OCI-LY7 (cell line): ENCODE measurements around the gene RPA1. TPM values are rescaled to one million over a fixed set of nuclear protein-coding genes. Genes with fewer than 3 reads are reported as not detected.

ENCODE experiments used
- BruUV-seq: library from RNA; stranded (reverse); fragments of 400-500 nt; replicated peaks from 2 replicates; lab custom pipeline; 2021; lab: Mats Ljungman, UMichigan
- CTCF ChIA-PET: fragments of 300-600 bp; sonication (Branson Sonifier 250); formaldehyde crosslinking; loops from one replicate; lab custom pipeline; 2022; ENCODE audit warnings: antibody characterized with exemption; ENCODE audit not compliant: unreplicated experiment; lab: Charles Lee
- POLR2A ChIA-PET: fragments of 300-600 bp; sonication (Branson Sonifier 250); formaldehyde crosslinking; loops from one replicate; lab custom pipeline; 2022; ENCODE audit warnings: antibody characterized with exemption; lab: Charles Lee
- DNase-seq: peaks from one replicate; pipeline ENCODE4 v3.0.0-alpha.2; 2015; ENCODE audit warnings: low spot score
- H2AFZ ChIP-seq: fragments of 200-600 bp; sonication (generic), shearing (Covaris generic); 2 replicates; pipeline ENCODE4 v1.6.1; 2014; ENCODE audit warnings: mild to moderate bottlenecking, antibody characterized with exemption, low read length, moderate library complexity
- H3K27ac ChIP-seq: fragments of 200-600 bp; sonication (generic); 2 replicates; pipeline ENCODE4 v1.5.1; 2014; ENCODE audit warnings: mixed run types, low read depth, mild to moderate bottlenecking, moderate library complexity, low read length, inconsistent platforms; ENCODE audit not compliant: poor library complexity, severe bottlenecking
- H3K36me3 ChIP-seq: fragments of 200-600 bp; sonication (generic); 2 replicates; pipeline ENCODE4 v1.6.1; 2014; ENCODE audit warnings: mild to moderate bottlenecking, antibody characterized with exemption, low read length, moderate library complexity, mixed read lengths; ENCODE audit not compliant: insufficient read depth
- H3K4me1 ChIP-seq: fragments of 200-600 bp; sonication (generic); 2 replicates; pipeline ENCODE4 v1.5.1; 2014; ENCODE audit warnings: mild to moderate bottlenecking, low read length; ENCODE audit not compliant: insufficient read depth, poor library complexity, severe bottlenecking
- H3K4me2 ChIP-seq: fragments of 200-600 bp; sonication (generic); 2 replicates; pipeline ENCODE4 v1.6.1; 2014; ENCODE audit warnings: mild to moderate bottlenecking, low read length
- H3K4me3 ChIP-seq: fragments of 200-600 bp; sonication (generic); 2 replicates; pipeline ENCODE4 v1.5.1; 2014; ENCODE audit warnings: mild to moderate bottlenecking, low read depth, low read length; ENCODE audit not compliant: poor library complexity, severe bottlenecking
- H3K79me2 ChIP-seq: fragments of 200-600 bp; sonication (generic); 2 replicates; pipeline ENCODE4 v1.6.1; 2016; ENCODE audit warnings: low read depth, mild to moderate bottlenecking, low read length, moderate library complexity, mixed read lengths; ENCODE audit not compliant: insufficient read depth
- H3K9me2 ChIP-seq: fragments of 200-600 bp; sonication (generic); 2 replicates; pipeline ENCODE4 v1.6.1; 2016; ENCODE audit warnings: mild to moderate bottlenecking, low read length, mixed read lengths; ENCODE audit not compliant: insufficient read depth
- H3K9me3 ChIP-seq: fragments of 200-600 bp; sonication (generic); 2 replicates; pipeline ENCODE4 v1.6.1; 2014; ENCODE audit warnings: mild to moderate bottlenecking, mixed run types, low read length, mixed read lengths
- H4K20me1 ChIP-seq: fragments of 200-600 bp; sonication (generic); 2 replicates; pipeline ENCODE4 v1.6.1; 2014; ENCODE audit warnings: mild to moderate bottlenecking, antibody characterized with exemption, low read length, moderate library complexity, mixed read lengths; ENCODE audit not compliant: insufficient read depth
- CTCF ChIP-seq: fragments of 200-600 bp; sonication (generic); conservative IDR thresholded peaks from 2 replicates; pipeline ENCODE4 v1.5.1; 2014; ENCODE audit warnings: mild to moderate bottlenecking, antibody characterized with exemption, low read length, moderate library complexity, mixed read lengths
- EZH2phosphoT487 ChIP-seq: fragments of 200-600 bp; sonication (generic); IDR thresholded peaks from 2 replicates; pipeline ENCODE4 v1.6.1; 2018; ENCODE audit warnings: low read depth, borderline replicate concordance, mild to moderate bottlenecking, mixed run types, antibody characterized with exemption, low read length, moderate library complexity, mixed read lengths
- intact Hi-C: fragments of 100-400 bp; cut with micrococcal nuclease; formaldehyde crosslinking; loops from one replicate; pipeline ENCODE4 v1.10.0; 2022; ENCODE audit not compliant: unreplicated experiment
- total RNA-seq, 2 experiments: library from RNA; depleted of rRNA in 1 of 2; stranded (reverse); fragments of >200 nt in 1 of 2; shearing (Covaris generic) in 1 of 2; gene quantifications; 2 replicates each; pipeline ENCODE4 v1.2.3, GENCODE V29; 2014 to 2022

The RPA1 gene
- total RNA-seq, 2 experiments from 2014 or later, result 55.5 to 184 TPM

- TF ChIP-seq CTCF, result no peak
- no peak for TF ChIP-seq EZH2phosphoT487
- H3K79me2 ChIP-seq, result no peaks in the 10 kb centered on the region
- no peak overlapping the region for H3K27ac ChIP-seq
- H3K9me2 ChIP-seq, result no peaks in the 10 kb centered on the region
- DNase-seq, result no peak
- H3K4me1 ChIP-seq, result peaks cover 3% of the 10 kb centered on the region
- CTCF ChIA-PET, result no interaction called here
- no peak overlapping the region for H3K4me3 ChIP-seq
- peaks cover 81% of the 10 kb centered on the region for H3K36me3 ChIP-seq
- BruUV-seq, result no TSS peak
- intact Hi-C loops, result no loop called here
- H3K9me3 ChIP-seq, result no peaks in the 10 kb centered on the region
- no peaks in the 10 kb centered on the region for H4K20me1 ChIP-seq
- no peak overlapping the region for H3K4me2 ChIP-seq
- POLR2A ChIA-PET, result interaction anchor here (0.6 kb wide), 1 partner anchor 133 kb away, joined by 4 read pairs; no protein-coding TSS in a partner anchor
- no peak overlapping the region for H2AFZ ChIP-seq
Observed at GRCh38 chr17:1896243-1897104, 66.7 kb downstream of the RPA1 start.

DNA sequence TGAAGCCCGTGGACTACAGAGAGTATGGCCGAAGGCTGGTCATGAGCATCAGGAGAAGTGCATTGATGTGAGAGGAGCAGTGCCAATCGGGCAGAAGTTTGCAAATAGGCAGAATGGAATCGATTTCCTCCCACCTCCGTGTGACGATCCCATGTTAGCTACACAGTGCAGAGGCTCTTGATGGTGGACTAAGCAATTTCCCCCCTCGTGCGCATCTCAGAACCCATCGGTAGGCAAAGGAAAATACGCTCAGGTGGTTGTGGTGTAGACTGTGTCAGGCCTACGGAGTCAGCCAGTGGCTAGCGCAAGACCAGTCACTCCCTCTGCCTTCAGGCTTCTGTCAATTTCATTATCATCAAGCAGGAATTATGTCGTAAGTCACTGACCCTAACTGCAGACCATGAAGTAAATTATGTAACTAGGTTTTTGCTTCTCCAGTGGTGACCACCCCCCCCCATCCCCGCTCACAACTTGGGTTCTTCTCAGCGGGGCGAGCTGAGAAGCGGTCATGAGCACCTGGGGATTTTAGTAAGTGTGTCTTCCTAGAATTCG lies 67.4 kb downstream of the RPA1 start:
- Histone ChIP-seq H4K20me1 (no peaks in the 10 kb centered on the region), H3K36me3 (peaks cover 74% of the 10 kb centered on the region), H3K79me2 (no peaks in the 10 kb centered on the region), H3K4me1 (peaks cover 3% of the 10 kb centered on the region), H3K4me2 (no peak overlapping the region), H3K9me2 (no peaks in the 10 kb centered on the region), H3K27ac (no peak overlapping the region), H3K4me3 (no peak overlapping the region), H3K9me3 (no peaks in the 10 kb centered on the region), H2AFZ (no peak overlapping the region)
- CTCF ChIA-PET, result no interaction called here
- TSS peak; percentile 89 for BruUV-seq
- intact Hi-C loops, result no loop called here
- POLR2A ChIA-PET, result no interaction called here
- DNase-seq, result no peak
- no peak for TF ChIP-seq EZH2phosphoT487
- no peak for TF ChIP-seq CTCF

DNA sequence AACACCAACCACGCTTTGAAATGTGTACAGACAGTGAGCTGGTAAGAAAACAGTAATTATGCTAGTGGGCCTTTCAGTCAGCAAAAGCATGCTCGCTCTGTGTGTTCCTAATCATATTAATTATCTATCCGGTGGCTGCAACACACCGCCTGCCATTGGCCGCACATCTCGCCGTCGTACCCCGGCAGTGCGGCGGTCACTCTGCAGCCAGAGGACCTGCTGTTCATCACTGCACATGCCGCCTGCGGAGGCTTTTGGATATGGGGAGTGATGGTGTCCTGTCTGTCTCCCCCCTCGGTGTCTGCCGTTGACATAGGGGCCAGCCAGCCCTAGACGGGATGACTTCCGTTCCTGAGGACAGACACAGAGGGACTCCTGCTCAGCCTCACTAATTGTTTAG lies 68.5 kb downstream of the RPA1 start:
- H3K79me2 ChIP-seq, result no peaks in the 10 kb centered on the region
- TF ChIP-seq CTCF (no peak), EZH2phosphoT487 (no peak)
- no peak overlapping the region for H2AFZ ChIP-seq
- no peaks in the 10 kb centered on the region for H3K9me2 ChIP-seq
- intact Hi-C loops, result no loop called here
- H3K36me3 ChIP-seq, result peaks cover 63% of the 10 kb centered on the region
- no peak for DNase-seq
- H3K9me3 ChIP-seq, result no peaks in the 10 kb centered on the region
- ChIA-PET POLR2A (no interaction called here), CTCF (no interaction called here)
- no TSS peak for BruUV-seq
- no peak overlapping the region for H3K4me2 ChIP-seq
- peaks cover 7% of the 10 kb centered on the region for H3K4me1 ChIP-seq
- no peak overlapping the region for H3K4me3 ChIP-seq
- H3K27ac ChIP-seq, result no peak overlapping the region
- H4K20me1 ChIP-seq, result no peaks in the 10 kb centered on the region
